ENCODE results near the gene GPR101.

Gene GPR101

GRCh38 chrX:137033774-137034507 lies at the start of gene GPR101:
TSS of gene GPR101 (minus strand) at chrX:137033995. CDS start at chrX:137031674, 2,321 bp downstream.
- no peak for DNase-seq (ENCODE audit: low read depth)

GRCh38 chrX:137081239-137081638 lies 47.4 kb upstream of the GPR101 start:
- no peak for DNase-seq (ENCODE audit: low read depth)

GRCh38 chrX:137072396-137072795 lies 38.6 kb upstream of the GPR101 start:
- no peak for DNase-seq (ENCODE audit: low read depth)

- DNase-seq (ENCODE audit: low read depth), result no peak
These were observed 37.8 kb upstream of the GPR101 start for GRCh38 chrX:137071596-137071995.

GRCh38 chrX:137067147-137067546 lies 33.4 kb upstream of the GPR101 start:
- DNase-seq (ENCODE audit: low read depth), result no peak

- DNase-seq (ENCODE audit: low read depth), result no peak
These were observed 29.3 kb upstream of the GPR101 start for GRCh38 chrX:137062915-137063617.

- no peak for DNase-seq (ENCODE audit: low read depth)
These were observed 24.7 kb upstream of the GPR101 start for GRCh38 chrX:137058339-137059127.

- no peak for DNase-seq (ENCODE audit: low read depth)
These were observed 18.9 kb upstream of the GPR101 start for GRCh38 chrX:137052643-137053235.

GRCh38 chrX:137051978-137052642 lies 18.3 kb upstream of the GPR101 start:
- DNase-seq (ENCODE audit: low read depth), result peak; percentile 47

- no peak for DNase-seq (ENCODE audit: low read depth)
These were observed 11.1 kb upstream of the GPR101 start for GRCh38 chrX:137044893-137045292.

GRCh38 chrX:137043736-137044135 lies 9.9 kb upstream of the GPR101 start:
- DNase-seq (ENCODE audit: low read depth), result no peak

GRCh38 chrX:137041329-137041728 lies 7.5 kb upstream of the GPR101 start:
- DNase-seq (ENCODE audit: low read depth), result no peak

- DNase-seq (ENCODE audit: low read depth), result no peak
These were observed 6.5 kb upstream of the GPR101 start for GRCh38 chrX:137040113-137040794.

- no peak for DNase-seq (ENCODE audit: low read depth)
These were observed 695 bp upstream of the GPR101 start for GRCh38 chrX:137034508-137034872.

- DNase-seq (ENCODE audit: low read depth), result no peak
These were observed 688 bp downstream of the GPR101 start for GRCh38 chrX:137032841-137033773.

- no peak for DNase-seq (ENCODE audit: low read depth)
These were observed 1.5 kb downstream of the GPR101 start for GRCh38 chrX:137032341-137032694.

- peak; percentile 60 for DNase-seq (ENCODE audit: low read depth)
These were observed 2.1 kb downstream of the GPR101 start for GRCh38 chrX:137031517-137032340.

GRCh38 chrX:137031039-137031438 lies 2.8 kb downstream of the GPR101 start:
- no peak for DNase-seq (ENCODE audit: low read depth)

GRCh38 chrX:137028699-137029098 lies 5.1 kb downstream of the GPR101 start:
- DNase-seq (ENCODE audit: low read depth), result no peak

Measured in EH (cell line).